Muscle of back (tissue), 10 donors: ENCODE measurements around the gene ELMO2. TPM values are rescaled to one million over a fixed set of nuclear protein-coding genes. Genes with fewer than 3 reads are reported as not detected.

Experiments used
- polyA plus RNA-seq, 10 donors: library from polyadenylated mRNA; unstranded; fragments of 120-200 nt; gene quantifications; one replicate each; pipeline ENCODE4 v1.2.1, GENCODE V29; 2013; ENCODE audit not compliant: insufficient read length in 10 of 10

The ELMO2 gene
- polyA plus RNA-seq, 10 donors = 33.0 to 48.5 (median 41.1) TPM

Other genes with a start within 250 kb of the ELMO2 start
- under 1 TPM; 0.33 to 0.72 (median 0.39) TPM for gene CDH22, start 98.1 kb downstream of the ELMO2 start, polyA plus RNA-seq
- 10 to 100 TPM in 6 of 10 donors, 1 to 10 TPM in 4; 6.2 to 18.9 (median 11.2) TPM for gene ZNF334, start 106.9 kb upstream of the ELMO2 start, polyA plus RNA-seq
- gene OCSTAMP, start 144.0 kb upstream of the ELMO2 start, polyA plus RNA-seq = not detected
- 1 to 10 TPM; 2.2 to 4.8 (median 3.3) TPM for gene SLC13A3, start 244.8 kb upstream of the ELMO2 start, polyA plus RNA-seq